Choroid plexus epithelial cell (primary cell): ENCODE results near the gene CADPS.

Source experiments
- DNase-seq: peaks from one replicate; pipeline ENCODE4 v3.0.0-alpha.2; 2010; ENCODE audit warnings: low read depth
- H3K4me3 ChIP-seq: 2 replicates; pipeline ENCODE4 v1.5.1; 2011; ENCODE audit warnings: low read depth, mild to moderate bottlenecking, control low read depth, low read length, moderate library complexity
- CTCF ChIP-seq: conservative IDR thresholded peaks from 2 replicates; pipeline ENCODE4 v1.5.1; 2011; ENCODE audit warnings: low read depth, mild to moderate bottlenecking, control low read depth, inconsistent platforms, low read length, moderate library complexity

Gene CADPS

GRCh38 chr3:62832553-62832952, 42.7 kb downstream of the CADPS start:
- H3K4me3 ChIP-seq = no peak overlapping the region
- no peak for TF ChIP-seq CTCF
- no peak for DNase-seq

- no peak for TF ChIP-seq CTCF
- DNase-seq = no peak
- H3K4me3 ChIP-seq = no peak overlapping the region
Observed at GRCh38 chr3:62830727-62831322, 44.4 kb downstream of the CADPS start.

GRCh38 chr3:62827550-62827949, 47.7 kb downstream of the CADPS start:
- no peak for DNase-seq
- TF ChIP-seq CTCF = no peak

GRCh38 chr3:62824965-62825592, 50.1 kb downstream of the CADPS start:
- H3K4me3 ChIP-seq = no peak overlapping the region
- no peak for TF ChIP-seq CTCF
- DNase-seq = no peak

More at GRCh38 chr3:62827550-62827949, 47.7 kb downstream of the CADPS start:
- H3K4me3 ChIP-seq = no peak overlapping the region

GRCh38 chr3:62823461-62824050, 51.7 kb downstream of the CADPS start:
- TF ChIP-seq CTCF = no peak
- H3K4me3 ChIP-seq = no peak overlapping the region
- DNase-seq = no peak

GRCh38 chr3:62822905-62823304, 52.3 kb downstream of the CADPS start:
- H3K4me3 ChIP-seq = no peak overlapping the region
- TF ChIP-seq CTCF = no peak
- no peak for DNase-seq

- no peak overlapping the region for H3K4me3 ChIP-seq
- no peak for DNase-seq
- no peak for TF ChIP-seq CTCF
Observed at GRCh38 chr3:62818347-62818746, 56.9 kb downstream of the CADPS start.
